MM.1S (cell line): ENCODE data around the gene TAS2R43.

ENCODE experiments used
- CTCF ChIP-seq: fragments of 300-600 bp; sonication (generic); IDR thresholded peaks from 2 replicates; pipeline ENCODE4 v1.5.1; 2016; ENCODE audit warnings: antibody characterized with exemption, low read length, mixed read lengths
- EZH2phosphoT487 ChIP-seq: fragments of 300-600 bp; sonication (generic); IDR thresholded peaks from 2 replicates; pipeline ENCODE4 v1.6.1; 2018; ENCODE audit warnings: antibody characterized with exemption, low read length

DNA sequence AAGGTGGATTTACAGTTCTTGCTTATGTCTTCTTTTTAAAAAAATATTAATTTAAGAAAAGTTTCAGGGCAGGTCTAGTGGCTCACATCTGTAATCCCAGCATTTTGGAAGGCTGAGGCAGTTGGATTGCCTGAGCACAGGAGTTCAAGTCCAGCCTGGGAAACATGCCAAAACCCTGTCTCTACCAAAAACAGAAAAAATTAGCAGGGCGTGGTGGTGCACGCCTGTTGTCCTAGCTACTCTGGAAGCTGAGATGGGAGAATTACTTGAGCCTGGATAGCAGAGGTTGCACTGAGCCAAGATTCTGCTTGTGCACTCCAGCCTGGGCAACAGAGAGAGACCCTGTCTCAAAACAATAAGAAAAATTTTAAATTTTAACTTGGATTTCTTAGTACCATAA, 24.6 kb downstream of the TAS2R43 start:
- TF ChIP-seq CTCF = no peak
- TF ChIP-seq EZH2phosphoT487 = no peak
